ENCODE measurements around the gene TAF4.
"Not testable (repeated sequence)": the region's sequence is repeated elsewhere in the genome, so short reads cannot be mapped to it uniquely, and the experiment has no call there.

TAF4 gene

DNA sequence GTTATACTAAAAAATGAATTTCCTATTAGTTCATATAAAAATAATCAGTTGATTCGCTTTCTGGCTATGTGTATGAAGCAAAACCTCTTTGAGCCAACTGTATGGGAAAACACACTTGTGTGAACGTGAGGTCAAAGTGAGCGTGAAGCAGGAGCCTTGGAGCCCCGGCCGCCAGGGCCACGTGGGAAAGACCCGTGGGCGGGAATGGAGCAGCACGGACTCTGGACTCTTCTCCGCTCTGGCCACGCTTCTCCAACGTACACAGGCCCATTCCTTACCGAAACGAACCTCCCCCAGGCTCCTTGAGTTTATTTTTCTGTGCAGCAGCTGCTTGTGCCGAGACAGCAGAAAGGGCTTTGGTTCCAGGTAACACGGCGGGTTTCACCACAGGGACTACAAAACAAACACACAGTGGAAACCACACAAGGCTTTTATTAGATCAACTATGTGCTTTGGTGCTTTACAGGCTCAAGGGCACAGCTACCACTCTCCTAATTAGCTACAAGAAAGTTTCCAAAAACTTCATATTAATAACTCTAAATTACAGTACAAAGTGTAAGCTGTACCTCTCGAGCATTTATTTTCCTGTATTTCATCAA is 62.7 kb downstream of the TAF4 start:
- no peak overlapping the region for H3K27ac Mint-ChIP-seq

DNA sequence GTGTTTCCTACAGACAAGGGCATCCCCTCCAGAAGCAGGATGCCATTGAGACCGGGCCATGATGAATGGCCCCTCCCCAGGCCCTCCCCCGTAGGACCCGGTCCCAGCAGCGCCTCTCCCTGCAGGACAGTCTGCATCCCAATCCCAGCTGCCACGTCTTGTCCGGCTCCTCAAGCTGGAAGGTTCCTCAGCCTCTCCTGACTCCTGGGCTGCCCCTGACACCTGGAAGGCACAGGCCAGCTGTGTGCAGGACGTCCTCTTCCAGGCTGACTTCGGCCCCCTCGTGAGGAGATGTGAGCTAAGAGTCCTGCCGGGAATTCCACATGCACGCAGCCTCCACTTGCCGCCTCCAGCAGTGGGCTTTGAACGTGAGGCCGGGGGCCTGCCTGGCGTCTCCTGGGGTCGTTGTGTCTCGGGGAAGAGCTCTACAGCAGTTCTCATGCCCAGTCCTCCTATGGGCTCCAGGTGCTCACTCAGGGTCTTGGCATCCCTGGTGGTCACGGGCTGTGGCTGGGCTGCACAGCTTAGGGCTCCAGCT is 64.4 kb downstream of the TAF4 start:
- Mint-ChIP-seq H3K4me3 (no peak overlapping the region), H3K36me3 (peaks cover 23% of the 10 kb centered on the region), H3K4me1 (ENCODE audit: low read depth) (no peaks in the 10 kb centered on the region), H3K9me3 (ENCODE audit: low read depth) (no peaks in the 10 kb centered on the region), H3K27me3 (no peaks in the 10 kb centered on the region), H3K27ac (no peak overlapping the region)

More for the DNA sequence above, 62.7 kb downstream of the TAF4 start:
- Mint-ChIP-seq H3K9me3 (ENCODE audit: low read depth) (no peaks in the 10 kb centered on the region), H3K4me1 (ENCODE audit: low read depth) (no peaks in the 10 kb centered on the region), H3K36me3 (peaks cover 14% of the 10 kb centered on the region), H3K4me3 (no peak overlapping the region), H3K27me3 (no peaks in the 10 kb centered on the region)

DNA sequence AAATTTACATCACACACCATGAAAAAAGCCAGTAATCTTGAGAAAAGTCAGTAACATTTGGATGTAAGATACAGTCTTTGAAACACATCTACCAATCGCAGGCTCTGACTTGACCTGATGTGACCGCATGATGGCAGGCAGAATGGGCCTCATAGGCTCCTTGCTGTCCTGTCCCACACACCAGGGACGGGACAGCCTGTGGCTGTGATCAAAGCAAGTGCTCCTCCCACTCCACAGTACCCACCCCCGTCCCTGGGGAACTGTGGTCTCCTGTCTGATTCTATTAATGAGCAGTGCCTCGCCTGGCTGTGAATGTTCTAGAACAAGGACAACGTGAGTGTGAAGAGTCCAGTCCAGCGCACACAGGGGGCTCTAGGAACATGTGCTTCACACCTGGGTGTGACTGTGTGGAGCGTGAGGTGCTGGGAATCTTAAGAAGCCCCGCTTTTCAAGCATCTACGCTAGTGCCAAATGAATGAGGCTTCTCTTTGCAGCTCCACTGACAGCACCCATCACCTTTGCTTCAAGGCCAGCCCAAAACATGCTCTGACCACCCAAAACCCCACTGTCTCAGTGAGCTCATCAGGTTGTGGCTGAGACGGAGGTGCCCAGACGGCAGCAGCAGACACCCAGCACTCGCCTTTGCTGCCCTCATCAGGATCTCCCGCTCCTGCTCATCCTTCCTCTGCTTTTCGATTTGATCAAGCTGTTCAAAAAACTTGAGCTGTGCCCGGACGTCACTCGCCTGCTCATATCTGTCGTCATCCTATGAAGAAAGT is 67.1 kb downstream of the TAF4 start:
- Mint-ChIP-seq H3K36me3 (peaks cover 32% of the 10 kb centered on the region), H3K9me3 (ENCODE audit: low read depth) (no peaks in the 10 kb centered on the region), H3K4me3 (no peak overlapping the region), H3K27me3 (no peaks in the 10 kb centered on the region), H3K4me1 (ENCODE audit: low read depth) (no peaks in the 10 kb centered on the region), H3K27ac (no peak overlapping the region)

DNA sequence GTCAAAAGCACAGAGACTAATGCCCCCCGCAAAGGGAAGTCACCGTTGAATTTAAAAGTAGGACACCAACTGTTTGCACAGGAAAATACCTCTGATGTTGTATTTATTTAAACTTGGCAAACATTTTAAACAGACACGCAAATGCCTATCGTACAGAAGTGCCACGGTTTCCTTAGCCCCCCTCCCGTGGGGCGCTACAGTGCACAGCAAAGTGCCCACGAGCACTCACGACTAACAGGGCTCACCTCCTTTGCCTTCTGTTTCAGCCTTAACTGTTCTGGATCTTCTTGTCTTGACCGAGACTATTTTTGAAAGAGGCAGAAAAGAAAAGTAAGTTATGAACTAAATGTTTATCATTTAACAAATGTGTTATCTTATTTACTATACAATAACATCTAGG is 67.8 kb downstream of the TAF4 start:
- Mint-ChIP-seq H3K27me3 (no peaks in the 10 kb centered on the region), H3K36me3 (peaks cover 38% of the 10 kb centered on the region), H3K9me3 (ENCODE audit: low read depth) (no peaks in the 10 kb centered on the region), H3K27ac (no peak overlapping the region), H3K4me1 (ENCODE audit: low read depth) (no peaks in the 10 kb centered on the region), H3K4me3 (no peak overlapping the region)

DNA sequence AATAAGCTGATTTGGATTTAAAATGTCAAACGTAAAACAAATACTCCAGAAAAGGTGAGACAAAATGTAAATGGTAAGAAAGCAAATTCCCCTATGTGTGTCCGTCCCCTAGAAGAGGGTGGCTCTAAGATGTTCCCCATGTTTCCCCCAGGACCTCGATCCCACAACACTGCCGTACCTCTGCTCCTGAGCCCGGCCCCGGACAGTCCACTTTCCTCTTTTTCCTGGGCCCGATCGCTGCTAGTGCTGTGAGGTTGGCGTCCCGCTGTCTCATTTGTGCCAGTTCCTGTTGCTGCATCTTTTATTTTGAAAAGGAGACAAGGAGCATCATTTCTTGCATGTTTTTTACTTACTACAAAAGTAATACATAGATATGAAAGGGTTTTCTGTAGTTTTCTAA is 68.3 kb downstream of the TAF4 start:
- no peak overlapping the region for H3K27ac Mint-ChIP-seq

DNA sequence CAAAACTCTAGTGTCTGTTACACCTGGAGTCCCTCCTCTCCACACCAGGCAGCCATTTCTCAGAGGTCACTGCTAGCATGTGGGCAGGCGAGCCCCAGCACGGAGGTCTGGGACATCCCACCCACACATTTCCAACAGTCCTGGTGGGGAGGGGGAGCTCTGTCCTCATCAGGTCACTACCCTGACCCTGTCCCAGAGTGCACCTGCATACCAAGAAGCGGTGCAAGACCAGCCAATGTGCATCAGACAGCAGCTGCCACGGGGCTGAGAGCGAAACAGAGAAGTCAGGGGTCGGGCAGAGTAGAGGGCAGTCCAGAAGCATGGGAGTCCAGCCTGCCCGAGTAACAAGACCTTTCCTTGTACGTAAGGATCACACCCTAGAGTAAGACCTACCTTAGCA is 71.1 kb downstream of the TAF4 start:
- Mint-ChIP-seq H3K36me3 (peaks cover 52% of the 10 kb centered on the region), H3K4me1 (ENCODE audit: low read depth) (no peaks in the 10 kb centered on the region), H3K9me3 (ENCODE audit: low read depth) (peaks cover 11% of the 10 kb centered on the region), H3K4me3 (no peak overlapping the region), H3K27me3 (no peaks in the 10 kb centered on the region), H3K27ac (no peak overlapping the region)

More for the DNA sequence above, 68.3 kb downstream of the TAF4 start:
- no peaks in the 10 kb centered on the region for H3K4me1 Mint-ChIP-seq (ENCODE audit: low read depth)
- H3K9me3 Mint-ChIP-seq (ENCODE audit: low read depth) = peaks cover 3% of the 10 kb centered on the region
- no peak overlapping the region for H3K4me3 Mint-ChIP-seq
- H3K27me3 Mint-ChIP-seq = no peaks in the 10 kb centered on the region
- H3K36me3 Mint-ChIP-seq = peaks cover 43% of the 10 kb centered on the region

DNA sequence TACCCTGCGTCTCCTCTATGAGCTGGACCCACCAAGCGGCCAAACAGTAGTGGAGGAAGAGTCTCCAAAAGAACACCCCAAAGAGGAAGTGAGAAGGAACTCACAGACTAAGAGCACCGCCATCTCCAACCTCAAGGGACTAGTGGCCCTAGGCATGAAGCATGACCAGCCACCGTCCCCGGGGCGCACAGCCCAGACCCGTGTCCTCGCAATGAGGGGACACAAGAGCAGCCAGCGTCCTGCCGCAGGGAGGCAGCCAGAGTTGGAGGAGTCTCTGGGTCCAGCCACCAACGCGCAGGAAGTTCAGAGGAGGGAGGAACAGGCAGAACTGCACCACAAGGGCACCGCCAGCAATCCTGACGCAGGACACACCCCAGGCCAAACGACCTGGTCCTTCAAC is 72.6 kb downstream of the TAF4 start:
- Mint-ChIP-seq H3K36me3 (peaks cover 48% of the 10 kb centered on the region), H3K9me3 (ENCODE audit: low read depth) (peaks cover 11% of the 10 kb centered on the region), H3K4me3 (no peak overlapping the region), H3K27ac (no peak overlapping the region), H3K27me3 (no peaks in the 10 kb centered on the region), H3K4me1 (ENCODE audit: low read depth) (no peaks in the 10 kb centered on the region)

DNA sequence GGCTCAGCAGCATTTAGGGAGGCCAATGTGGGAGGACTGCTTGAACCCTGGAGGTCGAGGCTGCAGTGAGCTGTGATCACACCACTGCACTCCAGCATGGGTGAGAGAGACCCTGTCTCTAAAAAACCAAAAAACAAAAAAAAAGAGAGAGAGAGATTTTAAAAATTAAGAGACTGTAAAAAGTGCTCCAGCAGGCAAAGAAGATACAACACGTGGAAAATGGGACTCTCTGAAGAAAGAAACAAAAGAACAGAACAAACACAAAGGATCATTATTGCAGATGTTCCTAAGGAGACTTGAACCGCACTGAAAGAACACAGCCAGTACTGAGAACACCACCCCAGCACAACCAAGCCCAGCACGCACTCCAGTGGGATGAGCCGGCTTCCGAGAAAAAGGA is 74.2 kb downstream of the TAF4 start:
- H3K9me3 Mint-ChIP-seq (ENCODE audit: low read depth) = peaks cover 11% of the 10 kb centered on the region
- no peak overlapping the region for H3K4me3 Mint-ChIP-seq
- H3K4me1 Mint-ChIP-seq (ENCODE audit: low read depth) = peaks cover 2% of the 10 kb centered on the region
- no peak overlapping the region for H3K27ac Mint-ChIP-seq
- H3K36me3 Mint-ChIP-seq = peaks cover 45% of the 10 kb centered on the region
- H3K27me3 Mint-ChIP-seq = no peaks in the 10 kb centered on the region

DNA sequence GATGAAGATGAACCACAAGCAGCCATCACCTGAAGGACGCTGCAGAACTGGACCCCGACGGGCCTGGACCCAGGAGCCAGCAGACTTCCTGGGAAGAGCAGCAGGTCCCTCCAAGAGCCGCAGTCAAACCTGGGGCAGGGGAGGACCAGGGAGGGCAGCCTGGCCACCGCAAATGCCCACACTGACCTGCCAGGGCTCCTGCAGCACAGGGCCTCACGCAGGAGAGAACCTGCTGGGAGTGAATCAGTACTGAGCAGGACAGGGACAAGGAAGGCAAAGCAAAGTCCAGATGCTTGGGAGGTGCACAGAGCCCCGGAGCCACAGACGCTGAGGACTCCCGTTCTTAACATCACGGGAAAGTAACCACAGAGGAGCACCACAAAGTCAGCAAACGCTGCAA is 75.2 kb downstream of the TAF4 start:
- Mint-ChIP-seq H3K27ac (no peak overlapping the region), H3K4me1 (ENCODE audit: low read depth) (peaks cover 4% of the 10 kb centered on the region), H3K27me3 (no peaks in the 10 kb centered on the region), H3K36me3 (peaks cover 43% of the 10 kb centered on the region), H3K4me3 (no peak overlapping the region), H3K9me3 (ENCODE audit: low read depth) (peaks cover 11% of the 10 kb centered on the region)

DNA sequence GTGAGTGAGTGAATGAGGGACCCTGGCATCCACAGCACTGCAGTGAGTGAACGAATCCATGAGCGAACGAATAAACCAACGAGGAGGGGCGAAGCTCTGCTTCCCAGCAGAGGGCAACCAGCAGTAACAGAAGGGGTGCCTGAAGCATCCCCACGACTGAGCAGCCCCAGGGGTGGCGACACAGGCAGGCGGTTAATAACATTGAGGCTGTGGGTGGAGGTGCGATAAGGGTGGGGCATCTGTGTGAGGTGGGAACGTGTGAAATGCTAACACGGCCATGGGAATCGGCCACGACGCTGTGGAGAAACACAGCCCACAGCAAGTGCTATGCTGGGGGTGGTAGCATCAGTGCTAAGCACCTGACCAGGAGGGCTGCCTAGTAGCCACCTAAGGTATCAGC is 75.9 kb downstream of the TAF4 start:
- no peak overlapping the region for H3K27ac Mint-ChIP-seq
- no peaks in the 10 kb centered on the region for H3K27me3 Mint-ChIP-seq
- no peak overlapping the region for H3K4me3 Mint-ChIP-seq

DNA sequence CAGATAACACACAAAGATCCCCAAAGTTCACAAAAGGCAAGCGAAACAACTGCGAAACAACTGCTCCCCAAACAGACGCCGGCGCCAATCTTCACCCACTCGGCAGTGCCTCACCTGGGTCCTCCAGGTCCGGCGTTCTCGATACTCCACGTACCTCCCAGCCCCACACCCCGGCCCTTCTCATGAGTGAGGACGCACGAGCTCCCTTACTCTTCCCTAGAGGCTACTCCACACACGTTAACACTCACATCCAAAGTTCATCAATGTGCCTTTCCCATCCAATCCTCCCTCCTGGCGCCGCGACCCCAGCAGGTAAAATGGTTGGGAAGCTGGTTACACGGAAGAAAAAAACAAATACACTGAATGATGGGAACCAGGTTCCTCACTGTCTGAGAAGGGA is 77.0 kb downstream of the TAF4 start:
- Mint-ChIP-seq H3K4me3 (no peak overlapping the region), H3K36me3 (peaks cover 42% of the 10 kb centered on the region), H3K27me3 (no peaks in the 10 kb centered on the region), H3K27ac (no peak overlapping the region), H3K9me3 (ENCODE audit: low read depth) (peaks cover 11% of the 10 kb centered on the region), H3K4me1 (ENCODE audit: low read depth) (peaks cover 10% of the 10 kb centered on the region)

More for the DNA sequence above, 75.9 kb downstream of the TAF4 start:
- Mint-ChIP-seq H3K36me3 (peaks cover 43% of the 10 kb centered on the region), H3K9me3 (ENCODE audit: low read depth) (peaks cover 11% of the 10 kb centered on the region), H3K4me1 (ENCODE audit: low read depth) (peaks cover 5% of the 10 kb centered on the region)

DNA sequence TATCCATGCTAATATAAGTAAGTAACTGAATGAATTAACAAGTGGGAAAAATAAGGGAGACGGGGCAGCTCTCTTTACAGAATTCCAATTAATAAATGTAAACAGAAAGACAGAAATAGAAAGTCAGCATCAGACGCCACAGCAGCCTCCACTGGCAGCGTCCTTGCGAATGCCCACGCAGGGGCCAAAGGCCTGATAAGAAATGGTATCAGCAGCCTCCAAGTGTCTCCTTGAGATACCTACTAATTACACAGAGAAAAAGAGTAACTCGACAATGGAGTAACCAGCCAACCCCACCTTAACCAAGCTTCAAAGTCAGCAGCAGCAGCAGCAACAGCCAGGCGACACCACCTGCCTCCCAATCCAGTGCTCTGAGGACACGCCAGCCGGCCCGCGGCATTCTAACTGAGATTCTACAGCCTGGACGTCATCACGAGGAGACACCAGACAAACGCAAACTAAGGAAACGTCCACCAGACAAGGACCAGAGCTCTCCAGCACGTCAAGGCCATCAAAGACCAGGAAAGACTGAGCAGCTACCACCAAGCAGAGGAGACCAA is 78.8 kb downstream of the TAF4 start:
- no peak overlapping the region for H3K4me3 Mint-ChIP-seq
- H3K27me3 Mint-ChIP-seq = no peaks in the 10 kb centered on the region
- peaks cover 26% of the 10 kb centered on the region for H3K36me3 Mint-ChIP-seq
- no peak overlapping the region for H3K27ac Mint-ChIP-seq
- H3K4me1 Mint-ChIP-seq (ENCODE audit: low read depth) = peaks cover 13% of the 10 kb centered on the region
- H3K9me3 Mint-ChIP-seq (ENCODE audit: low read depth) = peaks cover 5% of the 10 kb centered on the region

DNA sequence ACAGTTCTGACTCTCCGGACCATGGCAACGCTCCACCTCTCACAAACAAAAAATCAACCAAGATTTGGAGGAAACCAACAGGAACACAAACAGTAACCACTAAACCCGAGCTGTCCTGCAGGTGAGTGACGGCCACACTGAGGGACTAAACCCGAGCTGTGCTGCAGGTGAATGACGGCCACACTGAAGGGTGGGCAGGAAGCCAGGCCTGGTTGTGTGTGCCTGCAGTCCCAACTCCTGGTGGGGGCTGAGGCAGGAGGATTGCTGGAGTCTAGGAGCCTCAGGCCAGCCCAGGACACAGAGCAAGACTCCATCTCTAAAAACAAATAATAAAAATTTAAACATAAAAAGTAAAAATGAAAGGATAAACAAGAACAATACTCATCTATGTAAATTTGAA is 80.6 kb downstream of the TAF4 start:
- Mint-ChIP-seq H3K27ac (no peak overlapping the region), H3K4me3 (no peak overlapping the region), H3K36me3 (peaks cover 19% of the 10 kb centered on the region), H3K4me1 (ENCODE audit: low read depth) (peaks cover 20% of the 10 kb centered on the region), H3K9me3 (ENCODE audit: low read depth) (no peaks in the 10 kb centered on the region), H3K27me3 (no peaks in the 10 kb centered on the region)

DNA sequence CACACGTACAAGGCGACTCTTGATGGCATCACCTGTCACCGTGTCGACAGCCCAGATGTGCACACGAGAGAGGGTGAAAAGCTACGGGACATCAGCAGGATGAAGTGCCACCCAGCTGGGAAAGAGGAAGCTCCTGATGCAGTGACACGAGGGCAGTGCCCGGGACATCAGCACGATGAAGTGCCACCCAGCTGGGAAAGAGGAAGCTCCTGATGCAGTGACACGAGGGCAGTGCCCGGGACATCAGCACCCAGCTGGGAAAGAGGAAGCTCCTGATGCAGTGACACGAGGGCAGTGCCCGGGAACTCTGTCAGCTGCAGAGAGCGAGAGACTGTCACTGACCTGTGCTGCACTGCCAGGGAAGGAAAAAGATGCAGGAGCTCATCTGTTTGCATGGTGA is 81.2 kb downstream of the TAF4 start:
- H3K27ac Mint-ChIP-seq; H3K9me3 Mint-ChIP-seq (ENCODE audit: low read depth); H3K4me3 Mint-ChIP-seq; H3K27me3 Mint-ChIP-seq: not testable (repeated sequence)
- Mint-ChIP-seq H3K36me3 (peaks cover 19% of the 10 kb centered on the region), H3K4me1 (ENCODE audit: low read depth) (peaks cover 20% of the 10 kb centered on the region)

DNA sequence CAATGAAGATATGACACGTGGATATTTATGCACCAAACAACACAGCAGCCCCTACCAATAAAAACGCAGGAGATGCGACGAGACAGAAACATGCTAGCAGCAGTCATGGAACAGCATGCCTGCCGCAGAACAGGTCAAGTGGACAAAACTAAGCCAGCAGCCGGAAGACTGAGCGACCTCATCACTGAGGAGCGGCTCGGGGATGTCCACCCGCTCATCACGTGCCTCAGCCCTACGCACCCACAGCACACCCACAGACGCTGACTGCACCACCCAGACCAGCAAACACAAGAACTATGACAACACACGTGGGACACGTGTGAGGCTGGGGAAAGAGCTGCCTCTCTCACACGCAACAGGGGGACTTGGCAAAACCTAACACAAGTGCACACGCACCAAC is 81.7 kb downstream of the TAF4 start:
- no peaks in the 10 kb centered on the region for H3K9me3 Mint-ChIP-seq (ENCODE audit: low read depth)
- H3K36me3 Mint-ChIP-seq = peaks cover 19% of the 10 kb centered on the region
- H3K4me3 Mint-ChIP-seq = no peak overlapping the region
- H3K27ac Mint-ChIP-seq = no peak overlapping the region
- peaks cover 20% of the 10 kb centered on the region for H3K4me1 Mint-ChIP-seq (ENCODE audit: low read depth)
- no peaks in the 10 kb centered on the region for H3K27me3 Mint-ChIP-seq

Data from activated naive CD8-positive, alpha-beta T cell (primary cell).